K562 (cell line): Measurements from ENCODE around the gene PIP5K1B. TPM values are rescaled to one million over a fixed set of nuclear protein-coding genes. Genes with fewer than 3 reads are reported as not detected.

Experiments used
- BRCA1 ChIP-seq, 2 experiments: fragments of 450-650 bp in 1 of 2; sonication (generic) in 1 of 2; formaldehyde crosslinking in 1 of 2; IDR thresholded peaks; 2 replicates each; pipeline versions ENCODE4 v1.5.0 to v1.6.1; 2017 to 2020; ENCODE audit warnings: mild to moderate bottlenecking in 1 of 2, missing genetic modification reagents in 1 of 2
- CAMTA2 ChIP-seq: fragments of 250-450 bp; sonication (Bioruptor Pico); conservative IDR thresholded peaks from 2 replicates; pipeline ENCODE4 v1.5.1; 2022
- HDAC8 ChIP-seq: fragments of 450-650 bp; IDR thresholded peaks from 2 replicates; pipeline ENCODE4 v1.6.1; 2016; ENCODE audit warnings: mild to moderate bottlenecking, missing genetic modification characterization, moderate library complexity, missing compliant biosample characterization
- HIVEP1 ChIP-seq: fragments of 250-450 bp; sonication (Bioruptor Pico); IDR thresholded peaks from 2 replicates; pipeline ENCODE4 v1.4.0; 2020; ENCODE audit warnings: mild to moderate bottlenecking
- ILK ChIP-seq: fragments of 450-650 bp; IDR thresholded peaks from 2 replicates; pipeline ENCODE4 v1.6.1; 2016; ENCODE audit warnings: missing genetic modification characterization, low read depth, mild to moderate bottlenecking, missing compliant biosample characterization, moderate library complexity, borderline replicate concordance
- KDM1A ChIP-seq, 2 experiments: fragments of 450-650 bp; IDR thresholded peaks; 2 replicates each; pipeline ENCODE4 v1.6.1; 2016; ENCODE audit warnings: mild to moderate bottlenecking in 2 of 2
- SMARCC2 ChIP-seq: fragments of 450-650 bp; IDR thresholded peaks from 2 replicates; pipeline ENCODE4 v1.6.1; 2017; ENCODE audit warnings: antibody characterized with exemption, moderate library complexity, mild to moderate bottlenecking, low read depth
- TCFL5 ChIP-seq: fragments of 250-450 bp; sonication (Bioruptor Pico); conservative IDR thresholded peaks from 2 replicates; pipeline ENCODE4 v1.6.1; 2021; ENCODE audit warnings: mild to moderate bottlenecking, moderate library complexity, matching md5 sums
- TFE3 ChIP-seq: fragments of 450-650 bp; formaldehyde crosslinking; IDR thresholded peaks from 2 replicates; pipeline ENCODE4 v1.4.0; 2020; ENCODE audit warnings: mild to moderate bottlenecking, mixed read lengths
- UBTF ChIP-seq, 2 experiments: IDR thresholded peaks; 2 replicates each; pipeline ENCODE4 v1.6.1; 2012; ENCODE audit warnings: improper control_type of control experiment in 2 of 2, low read depth in 2 of 2, low read length in 2 of 2, borderline replicate concordance in 1 of 2
- ZBTB33 ChIP-seq: sonication (generic); formaldehyde crosslinking; IDR thresholded peaks from 2 replicates; pipeline ENCODE4 v1.8.1; 2023; ENCODE audit warnings: mild to moderate bottlenecking, missing genetic modification reagents
- ZFX ChIP-seq: sonication (generic); formaldehyde crosslinking; IDR thresholded peaks from 2 replicates; pipeline ENCODE4 v1.8.0; 2022; ENCODE audit warnings: mild to moderate bottlenecking, missing genetic modification reagents, moderate library complexity
- ZNF280B ChIP-seq: fragments of 250-450 bp; sonication (Bioruptor Pico); IDR thresholded peaks from 2 replicates; pipeline ENCODE4 v1.5.1; 2021; ENCODE audit warnings: mild to moderate bottlenecking
- ZNF551 ChIP-seq: fragments of 250-450 bp; sonication (Bioruptor Pico); IDR thresholded peaks from 2 replicates; pipeline ENCODE4 v1.5.0; 2021; ENCODE audit warnings: mild to moderate bottlenecking, moderate library complexity
- ZNF830 ChIP-seq: fragments of 250-450 bp; sonication (Bioruptor Pico); IDR thresholded peaks from 2 replicates; pipeline ENCODE4 v1.5.0; 2021; ENCODE audit warnings: mild to moderate bottlenecking
- polyA plus RNA-seq, 8 experiments: library from polyadenylated mRNA; depleted of rRNA in 4 of 8; stranded (reverse) in 5 of 8; unstranded in 3 of 8; fragments of >200 nt; fragmentation: Nextera tagmentation in 2 of 8; fragmentation: Illumina TruSeq in 1 of 8; extraction: Ambion mirVana in 2 of 8; extraction: Trizol in 1 of 8; gene quantifications; 2 replicates each; pipeline versions ENCODE4 v1.2.1 to v1.2.3, GENCODE V29; 2011 to 2014; ENCODE audit warnings: inconsistent platforms in 1 of 8, missing spikeins in 1 of 8
- total RNA-seq, 7 experiments: library from RNA; depleted of rRNA in 6 of 7; stranded (reverse); fragments of >200 nt in 6 of 7; fragmentation: Illumina TruSeq in 2 of 7; extraction: Trizol in 2 of 7; gene quantifications; 2 replicates each; pipeline versions ENCODE4 v1.2.1 to v1.2.3, GENCODE V29; 2011 to 2021; ENCODE audit warnings: low replicate concordance in 1 of 7

PIP5K1B gene
- total and polyA plus RNA-seq, 9 of the 15 experiments (the other 6 are each of a cell fraction or from before 2014, with no cell fraction given) = 3.1 to 12.9 (median 7.4) TPM

GRCh38 chr9:68704814-68705530 is at the start of gene PIP5K1B (continued):
- TF ChIP-seq ZNF280B (CRISPR knock-in tag) (no peak), BRCA1 (IDR thresholded peaks at IDR 0.05) (no peak), BRCA1 (CRISPR knock-in tag; IDR thresholded peaks at IDR 0.05) (no peak), UBTF (IDR thresholded peaks at IDR 0.05; ENCODE audit: borderline replicate concordance in 1 of 2, low read depth in 2 of 2, low read length in 2 of 2) (peak; percentile 55 to 83; a peak in 2 of 4 replicates), SMARCC2 (0 out of 2 replicates have a peak, but pooled peaks have one; percentile 20), CAMTA2 (CRISPR knock-in tag) (0 out of 2 replicates have a peak, but pooled peaks have one; percentile 13), ZNF551 (no peak), HIVEP1 (CRISPR knock-in tag) (no peak), HDAC8 (tag) (no peak), ZBTB33 (CRISPR knock-in tag) (peak; percentile 49; the same call in 1 of the 2 replicates), TFE3 (CRISPR knock-in tag) (no peak), ZFX (peak; percentile 84), ILK (tag) (no peak), ZNF830 (CRISPR knock-in tag) (0 out of 2 replicates have a peak, but pooled peaks have one; percentile 34), KDM1A (IDR thresholded peaks at IDR 0.05) (no peak), TCFL5 (no peak)
